Neuron (in vitro differentiated cells): ENCODE measurements around the gene ZC3H12D.
"Not testable (repeated sequence)": the region's sequence is repeated elsewhere in the genome, so short reads cannot be mapped to it uniquely, and the experiment has no call there.

ENCODE experiments used
- H2AFZ ChIP-seq: one replicate; pipeline ENCODE4 v1.6.1; 2013; ENCODE audit warnings: low read depth, mild to moderate bottlenecking, inconsistent platforms, low read length, moderate library complexity
- H3K27me3 ChIP-seq: one replicate; pipeline ENCODE4 v1.6.1; 2013; ENCODE audit warnings: low read length; ENCODE audit not compliant: insufficient read depth
- H3K36me3 ChIP-seq: one replicate; pipeline ENCODE4 v1.6.1; 2013; ENCODE audit warnings: low read length; ENCODE audit not compliant: insufficient read depth
- H3K4me1 ChIP-seq: one replicate; pipeline ENCODE4 v1.6.1; 2013; ENCODE audit warnings: low read length; ENCODE audit not compliant: insufficient read depth
- H3K4me3 ChIP-seq: 2 replicates; pipeline ENCODE4 v1.5.1; 2013; ENCODE audit warnings: mild to moderate bottlenecking, low read length, moderate library complexity
- H3K9me3 ChIP-seq: one replicate; pipeline ENCODE4 v1.6.1; 2013; ENCODE audit warnings: low read length

The ZC3H12D gene

DNA sequence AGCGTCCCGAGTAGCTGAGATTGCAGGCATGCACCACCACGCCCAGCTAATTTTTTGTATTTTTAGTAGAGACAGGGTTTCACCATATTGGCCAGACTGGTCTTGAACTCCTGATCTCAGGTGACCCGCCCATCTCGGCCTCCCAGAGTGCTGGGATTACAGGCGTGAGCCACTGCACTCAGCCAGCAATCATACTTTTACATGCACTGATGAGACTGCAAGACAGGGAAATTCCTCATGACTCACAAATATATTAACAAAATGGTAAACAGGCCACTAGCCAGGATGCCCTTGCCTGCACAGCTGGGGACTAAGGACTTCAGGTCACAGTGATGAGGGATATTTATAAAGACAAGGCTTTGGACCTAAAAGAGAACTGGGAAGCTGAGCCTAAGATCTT is 11.8 kb upstream of the ZC3H12D start:
- not testable (repeated sequence) for H3K9me3 ChIP-seq, H3K36me3 ChIP-seq, H3K4me3 ChIP-seq, H3K4me1 ChIP-seq, H3K27me3 ChIP-seq, H2AFZ ChIP-seq

- not testable (repeated sequence) for H3K27me3 ChIP-seq, H3K4me3 ChIP-seq, H3K9me3 ChIP-seq, H3K4me1 ChIP-seq, H2AFZ ChIP-seq, H3K36me3 ChIP-seq
These were observed 10.7 kb upstream of the ZC3H12D start for GRCh38 chr6:149495349-149496016.

DNA sequence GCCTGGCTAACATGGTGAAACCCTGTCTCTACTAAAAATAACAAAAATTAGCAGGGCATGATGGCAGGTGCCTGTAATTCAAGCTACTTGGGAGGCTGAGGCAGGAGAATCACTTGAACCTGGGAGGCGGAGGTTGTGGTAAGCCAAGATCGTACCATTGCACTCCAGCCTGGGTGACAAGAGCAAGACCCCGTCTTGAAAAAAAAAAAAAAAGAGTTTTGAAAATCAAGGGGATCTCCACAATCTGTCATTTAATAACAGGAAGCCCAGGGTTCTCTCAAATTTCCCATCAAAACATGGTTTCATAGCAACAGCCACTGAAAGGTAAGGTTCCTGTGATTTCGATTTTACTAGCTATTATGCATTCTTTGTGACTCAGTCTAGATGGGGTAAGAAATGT is 10.0 kb upstream of the ZC3H12D start:
- H3K4me3 ChIP-seq, H3K9me3 ChIP-seq, H3K4me1 ChIP-seq, H2AFZ ChIP-seq, H3K27me3 ChIP-seq, H3K36me3 ChIP-seq: not testable (repeated sequence)

DNA sequence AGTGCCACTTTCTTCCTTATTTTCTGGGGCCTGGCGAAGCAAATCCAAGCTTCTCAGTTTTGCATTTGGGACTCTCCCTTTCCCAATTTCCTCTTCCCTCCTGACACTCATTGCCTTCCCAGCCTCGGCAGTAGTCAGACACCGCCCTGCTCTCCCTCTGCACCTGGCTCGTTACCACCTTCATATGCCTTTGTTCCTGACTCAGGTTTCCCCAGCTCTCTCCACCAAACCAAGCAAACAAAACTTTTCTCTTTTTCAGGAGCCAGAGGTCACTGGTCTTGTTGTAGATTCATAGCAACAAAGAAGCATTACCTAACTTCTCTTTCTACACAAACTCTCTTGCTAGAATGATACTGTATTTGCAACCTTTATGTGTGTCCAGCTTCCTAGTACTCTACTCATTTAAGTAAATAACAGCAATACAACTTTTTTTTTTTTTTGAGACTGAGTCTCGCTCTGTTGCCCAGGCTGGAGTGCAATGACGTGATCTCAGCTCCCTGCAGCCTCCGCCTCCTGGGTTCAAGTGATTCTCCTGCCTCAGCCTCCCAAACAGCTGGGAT is 9.0 kb upstream of the ZC3H12D start:
- H3K36me3 ChIP-seq, result no peaks in the 10 kb centered on the region
- no peaks in the 10 kb centered on the region for H3K4me1 ChIP-seq
- H2AFZ ChIP-seq, result no peak overlapping the region
- H3K9me3 ChIP-seq, result no peaks in the 10 kb centered on the region
- H3K27me3 ChIP-seq, result no peaks in the 10 kb centered on the region
- no peak overlapping the region for H3K4me3 ChIP-seq

- no peaks in the 10 kb centered on the region for H3K36me3 ChIP-seq
- H3K9me3 ChIP-seq, result no peaks in the 10 kb centered on the region
- H3K4me1 ChIP-seq, result no peaks in the 10 kb centered on the region
- no peak overlapping the region for H3K4me3 ChIP-seq
- no peaks in the 10 kb centered on the region for H3K27me3 ChIP-seq
- no peak overlapping the region for H2AFZ ChIP-seq
These were observed 8.1 kb upstream of the ZC3H12D start for GRCh38 chr6:149492798-149493343.

DNA sequence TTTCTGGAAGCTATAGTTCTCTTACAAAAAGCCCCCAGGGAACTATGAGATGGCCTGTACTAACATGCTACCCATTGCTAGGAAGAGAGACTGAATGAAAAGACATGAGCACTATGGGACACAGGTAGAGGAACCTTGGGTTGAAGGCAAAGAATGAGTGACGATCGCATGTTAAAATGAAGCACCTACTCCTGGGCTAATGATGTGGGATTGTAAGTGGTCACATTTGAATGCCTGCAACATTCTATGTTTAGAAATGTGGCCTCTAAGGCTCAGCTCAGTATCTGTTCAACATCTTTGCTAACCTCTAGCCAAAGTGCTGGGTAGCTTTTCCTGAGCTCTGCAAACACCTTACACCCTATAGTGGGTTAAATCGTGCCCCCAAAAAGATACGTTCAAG is 5.2 kb upstream of the ZC3H12D start:
- Histone ChIP-seq H3K36me3 (no peaks in the 10 kb centered on the region), H3K27me3 (no peaks in the 10 kb centered on the region), H3K4me3 (no peak overlapping the region), H3K4me1 (no peaks in the 10 kb centered on the region), H3K9me3 (no peaks in the 10 kb centered on the region), H2AFZ (no peak overlapping the region)

DNA sequence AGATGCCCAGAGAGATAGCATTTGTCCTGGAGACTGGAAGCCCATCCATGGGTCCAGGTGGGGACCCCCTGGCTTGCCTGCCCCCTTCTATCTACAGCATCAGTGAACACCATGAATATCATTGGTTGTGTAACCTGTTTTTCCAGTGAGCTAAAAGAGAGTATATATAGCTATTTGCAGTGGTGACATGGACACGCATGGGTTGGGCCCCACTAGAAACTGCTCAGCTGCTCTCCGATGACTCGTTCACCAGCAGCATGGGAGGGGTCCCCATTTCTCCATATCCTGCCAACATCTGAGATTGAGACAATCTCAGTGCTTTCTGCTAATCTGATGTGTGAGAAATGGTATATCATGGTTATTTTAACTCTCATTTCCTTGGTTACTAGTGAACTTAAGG is 4.0 kb upstream of the ZC3H12D start:
- Histone ChIP-seq H3K36me3 (no peaks in the 10 kb centered on the region), H3K4me3 (no peak overlapping the region), H3K27me3 (no peaks in the 10 kb centered on the region), H3K9me3 (no peaks in the 10 kb centered on the region), H2AFZ (no peak overlapping the region), H3K4me1 (no peaks in the 10 kb centered on the region)

GRCh38 chr6:149487316-149487715 is 2.5 kb upstream of the ZC3H12D start:
- Histone ChIP-seq H3K27me3 (no peaks in the 10 kb centered on the region), H3K4me1 (no peaks in the 10 kb centered on the region), H3K9me3 (no peaks in the 10 kb centered on the region), H3K4me3 (no peak overlapping the region), H2AFZ (no peak overlapping the region), H3K36me3 (no peaks in the 10 kb centered on the region)

DNA sequence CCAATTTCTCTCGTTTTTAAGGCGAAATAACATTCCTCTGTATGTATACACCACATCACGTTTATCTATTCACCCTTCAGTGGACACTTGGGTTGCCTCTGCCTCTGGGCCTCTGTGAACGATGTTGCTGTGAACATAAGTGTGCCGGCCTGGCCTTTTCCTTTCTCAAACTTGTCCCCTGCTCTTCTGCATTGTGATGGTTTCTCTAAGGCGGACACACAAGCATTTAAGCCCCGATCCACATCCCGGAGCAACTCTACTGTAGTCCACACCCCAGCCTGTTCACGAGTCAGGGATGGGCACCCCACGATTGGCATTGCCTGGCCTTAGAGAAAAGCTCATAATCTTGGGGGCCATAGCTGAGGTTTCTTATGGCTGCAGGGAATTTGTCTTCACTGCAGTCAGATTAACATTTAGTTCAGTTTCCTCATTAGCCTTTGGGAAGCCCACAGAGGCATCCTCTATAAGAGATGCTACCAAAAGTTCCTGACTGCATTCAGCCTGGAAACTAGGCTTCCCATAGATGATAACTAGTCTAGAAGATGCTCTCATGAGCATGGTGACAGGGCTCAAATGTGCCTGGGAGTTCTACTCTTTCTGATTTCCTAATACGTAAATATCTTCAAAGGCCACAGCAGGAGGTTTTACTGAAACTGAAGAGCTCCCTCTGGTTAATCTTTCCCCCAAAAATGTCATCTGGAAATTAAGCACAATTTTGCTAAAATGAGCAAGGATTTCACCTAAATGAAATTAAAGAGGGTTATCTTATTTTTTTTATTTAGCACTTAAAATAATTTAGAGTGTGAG is 762 bp downstream of the ZC3H12D start:
- no peak overlapping the region for H2AFZ ChIP-seq
- no peak overlapping the region for H3K4me3 ChIP-seq
- H3K4me1 ChIP-seq, result peaks cover 4% of the 10 kb centered on the region
- no peaks in the 10 kb centered on the region for H3K9me3 ChIP-seq
- no peaks in the 10 kb centered on the region for H3K27me3 ChIP-seq
- no peaks in the 10 kb centered on the region for H3K36me3 ChIP-seq

- H3K27me3 ChIP-seq, result no peaks in the 10 kb centered on the region
- peaks cover 4% of the 10 kb centered on the region for H3K4me1 ChIP-seq
- no peaks in the 10 kb centered on the region for H3K9me3 ChIP-seq
- no peaks in the 10 kb centered on the region for H3K36me3 ChIP-seq
- no peak overlapping the region for H2AFZ ChIP-seq
- H3K4me3 ChIP-seq, result no peak overlapping the region
These were observed 1.5 kb downstream of the ZC3H12D start for GRCh38 chr6:149483334-149483725.

- no peaks in the 10 kb centered on the region for H3K27me3 ChIP-seq
- no peak overlapping the region for H3K4me3 ChIP-seq
- peaks cover 4% of the 10 kb centered on the region for H3K4me1 ChIP-seq
- no peaks in the 10 kb centered on the region for H3K9me3 ChIP-seq
- peak overlapping the region; percentile 66 for H2AFZ ChIP-seq
- H3K36me3 ChIP-seq, result no peaks in the 10 kb centered on the region
These were observed 2.1 kb downstream of the ZC3H12D start for GRCh38 chr6:149482545-149483333.

DNA sequence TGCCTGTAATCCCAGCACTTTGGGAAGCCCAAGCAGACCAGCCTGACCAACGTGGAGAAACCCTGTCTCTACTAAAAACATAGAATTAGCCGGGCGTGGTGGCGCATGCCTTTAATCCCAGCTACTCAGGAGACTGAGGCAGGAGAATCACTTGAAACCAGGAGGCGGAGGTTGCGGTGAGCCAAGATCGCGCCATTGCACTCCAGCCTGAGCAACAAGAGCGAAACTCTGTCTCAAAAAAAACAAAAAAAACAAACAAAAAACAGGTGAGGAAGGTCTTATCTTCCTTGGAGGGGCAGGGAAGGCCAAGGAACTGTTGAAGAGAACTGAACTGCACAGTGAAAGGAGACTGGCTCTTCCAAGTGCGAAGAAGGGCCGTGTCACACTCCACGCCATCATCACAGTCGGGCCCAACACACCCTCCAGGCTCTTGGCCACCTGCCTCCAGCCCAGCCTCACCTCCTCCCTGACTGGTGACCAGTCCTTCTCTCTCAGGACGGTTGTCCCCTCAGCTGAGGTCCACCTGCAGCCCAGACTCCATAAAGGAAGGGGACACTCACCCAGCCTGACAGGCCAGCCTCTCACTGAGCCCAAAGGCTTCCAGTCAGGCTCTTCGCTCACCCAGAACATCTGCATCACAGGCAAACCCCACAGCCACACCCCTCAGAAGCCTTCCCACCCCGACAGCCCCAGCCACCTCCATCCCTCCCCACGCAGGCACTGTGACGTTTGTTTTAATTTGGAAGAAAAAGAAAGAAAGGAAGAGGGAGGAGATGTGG is 4.1 kb downstream of the ZC3H12D start:
- Histone ChIP-seq H3K36me3 (no peaks in the 10 kb centered on the region), H2AFZ (no peak overlapping the region), H3K4me3 (no peak overlapping the region), H3K27me3 (no peaks in the 10 kb centered on the region), H3K9me3 (no peaks in the 10 kb centered on the region), H3K4me1 (peaks cover 4% of the 10 kb centered on the region)
